HEK293T (cell line): Measurements from ENCODE around the gene TPP1.

ENCODE experiments used
- ARNT ChIP-seq: fragments of 450-650 bp; IDR thresholded peaks from 2 replicates; pipeline ENCODE4 v1.6.1; 2017; ENCODE audit warnings: mild to moderate bottlenecking
- CTBP1 ChIP-seq: fragments of 450-650 bp; IDR thresholded peaks from 2 replicates; pipeline ENCODE4 v1.6.1; 2016; ENCODE audit warnings: borderline replicate concordance
- FOXA1 ChIP-seq: fragments of 450-650 bp; IDR thresholded peaks from 2 replicates; pipeline ENCODE4 v1.6.1; 2016; ENCODE audit warnings: mild to moderate bottlenecking
- FOXK2 ChIP-seq: fragments of 450-650 bp; IDR thresholded peaks from 2 replicates; pipeline ENCODE4 v1.6.1; 2016; ENCODE audit warnings: mild to moderate bottlenecking
- FOXM1 ChIP-seq: fragments of 450-650 bp; IDR thresholded peaks from 2 replicates; pipeline ENCODE4 v1.6.1; 2017; ENCODE audit warnings: mild to moderate bottlenecking, borderline replicate concordance
- HDGF ChIP-seq: fragments of 450-650 bp; IDR thresholded peaks from 2 replicates; pipeline ENCODE4 v1.6.1; 2017; ENCODE audit warnings: antibody characterized with exemption, borderline replicate concordance
- NFRKB ChIP-seq: fragments of 450-650 bp; IDR thresholded peaks from 2 replicates; pipeline ENCODE4 v1.6.1; 2016; ENCODE audit warnings: mild to moderate bottlenecking, moderate library complexity
- SP1 ChIP-seq: fragments of 450-650 bp; IDR thresholded peaks from 2 replicates; pipeline ENCODE4 v1.6.1; 2017
- SUZ12 ChIP-seq: fragments of 450-650 bp; IDR thresholded peaks from 2 replicates; pipeline ENCODE4 v1.6.1; 2016; ENCODE audit warnings: mild to moderate bottlenecking
- TARDBP ChIP-seq: fragments of 450-650 bp; IDR thresholded peaks from 2 replicates; pipeline ENCODE4 v1.6.1; 2016
- TF ChIP-seq, protein P1 (sequence below): fragments of 450-650 bp; IDR thresholded peaks from 2 replicates; pipeline ENCODE4 v1.6.1; 2016

GRCh38 chr11:6657346-6657745 lies 38.1 kb upstream of the TPP1 start:
- TF ChIP-seq FOXM1: no peak
- no peak for TF ChIP-seq FOXK2
- no peak for TF ChIP-seq SP1
- TF ChIP-seq TARDBP: no peak
- TF ChIP-seq FOXA1: no peak
- no peak for TF ChIP-seq CTBP1
- TF ChIP-seq, protein P1, sequence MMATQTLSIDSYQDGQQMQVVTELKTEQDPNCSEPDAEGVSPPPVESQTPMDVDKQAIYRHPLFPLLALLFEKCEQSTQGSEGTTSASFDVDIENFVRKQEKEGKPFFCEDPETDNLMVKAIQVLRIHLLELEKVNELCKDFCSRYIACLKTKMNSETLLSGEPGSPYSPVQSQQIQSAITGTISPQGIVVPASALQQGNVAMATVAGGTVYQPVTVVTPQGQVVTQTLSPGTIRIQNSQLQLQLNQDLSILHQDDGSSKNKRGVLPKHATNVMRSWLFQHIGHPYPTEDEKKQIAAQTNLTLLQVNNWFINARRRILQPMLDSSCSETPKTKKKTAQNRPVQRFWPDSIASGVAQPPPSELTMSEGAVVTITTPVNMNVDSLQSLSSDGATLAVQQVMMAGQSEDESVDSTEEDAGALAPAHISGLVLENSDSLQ: no peak
- TF ChIP-seq ARNT: no peak
- TF ChIP-seq NFRKB: no peak
- TF ChIP-seq SUZ12: no peak
- TF ChIP-seq HDGF: no peak
